ENCODE results near the gene GPR183.
"Not testable (repeated sequence)": the region's sequence is repeated elsewhere in the genome, so short reads cannot be mapped to it uniquely, and the experiment has no call there.

The GPR183 gene

DNA sequence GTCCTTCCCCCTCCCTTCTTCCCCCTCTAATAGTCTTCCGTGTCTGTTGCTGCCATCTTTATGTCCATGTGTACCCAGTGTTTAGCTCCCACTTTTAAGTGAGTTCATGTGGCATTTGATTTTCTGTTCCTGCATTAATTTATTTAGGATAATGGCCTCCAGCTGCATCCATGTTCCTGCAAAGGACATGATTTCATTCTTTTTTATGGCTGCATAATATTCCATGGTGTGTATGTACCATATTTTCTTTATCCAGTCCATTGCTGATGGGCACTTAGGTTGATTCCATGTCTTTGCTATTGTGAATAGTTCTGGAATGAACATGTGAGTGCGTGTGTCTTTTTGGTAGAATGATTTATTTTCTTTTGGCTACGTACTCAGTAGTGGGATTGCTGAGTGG lies 58.0 kb downstream of the GPR183 start:
- DNase-seq (ENCODE audit: low read depth in 2 of 2), result not testable (repeated sequence)

GRCh38 chr13:99246100-99246499 lies 61.1 kb downstream of the GPR183 start:
- no peak for DNase-seq (ENCODE audit: low read depth in 2 of 2)
